IMR-90 (cell line): Measurements from ENCODE around the gene MED12L. TPM values are rescaled to one million over a fixed set of nuclear protein-coding genes. Genes with fewer than 3 reads are reported as not detected.

Experiments
- ATAC-seq: fragments of 200-7000 bp; cut with Tn5 transposase; 2 replicates; pipeline ENCODE4 v1.9.1; 2020; ENCODE audit warnings: low read depth, mild to moderate bottlenecking, moderate library complexity
- BruUV-seq: library from RNA; stranded (reverse); fragments of 400-500 nt; replicated peaks from 2 replicates; lab custom pipeline; 2021; lab: Mats Ljungman, UMichigan
- CTCF ChIA-PET: fragments of 300-600 bp; formaldehyde crosslinking; extraction: SDS; loops from one replicate; lab custom pipeline; 2021; ENCODE audit warnings: antibody characterized with exemption; lab: Yijun Ruan, JAX
- POLR2A ChIA-PET: fragments of 300-600 bp; sonication (Branson Sonifier 250); formaldehyde crosslinking; loops from one replicate; lab custom pipeline; 2022; ENCODE audit warnings: antibody characterized with exemption; ENCODE audit not compliant: unreplicated experiment; lab: Charles Lee
- DNase-seq: peaks from one replicate; pipeline ENCODE4 v3.0.0; 2013
- H2AFZ ChIP-seq: replicated peaks from 2 replicates; pipeline ENCODE3; 2013; ENCODE audit warnings: low read length, mild to moderate bottlenecking; ENCODE audit not compliant: poor library complexity
- H2AK5ac ChIP-seq: 2 replicates; pipeline ENCODE4 v1.6.1; 2013; ENCODE audit warnings: low read depth, low read length, inconsistent platforms
- H2AK9ac ChIP-seq: replicated peaks from 2 replicates; pipeline ENCODE3; 2013; ENCODE audit warnings: mild to moderate bottlenecking, low read depth, low read length, moderate library complexity; ENCODE audit not compliant: poor library complexity
- H2BK120ac ChIP-seq: 2 replicates; pipeline ENCODE4 v1.6.1; 2013; ENCODE audit warnings: low read depth, low read length, inconsistent platforms
- H2BK15ac ChIP-seq: 3 replicates; pipeline ENCODE4 v1.6.1; 2013; ENCODE audit warnings: low read depth, low read length, inconsistent platforms
- H2BK20ac ChIP-seq: 2 replicates; pipeline ENCODE4 v1.6.1; 2013; ENCODE audit warnings: low read depth, mild to moderate bottlenecking, inconsistent platforms, low read length, moderate library complexity
- H2BK5ac ChIP-seq: 2 replicates; pipeline ENCODE4 v1.6.1; 2013; ENCODE audit warnings: mild to moderate bottlenecking, low read depth, low read length, inconsistent platforms; ENCODE audit not compliant: poor library complexity, severe bottlenecking
- H3K14ac ChIP-seq: replicated peaks from 2 replicates; pipeline ENCODE4 v1.6.1; 2013; ENCODE audit warnings: low read depth, low read length, inconsistent platforms
- H3K18ac ChIP-seq: 2 replicates; pipeline ENCODE4 v1.6.1; 2013; ENCODE audit warnings: low read depth, low read length, control low read depth
- H3K23ac ChIP-seq: 2 replicates; pipeline ENCODE4 v1.6.1; 2013; ENCODE audit warnings: low read depth, low read length, inconsistent platforms
- H3K27ac ChIP-seq: 2 replicates; pipeline ENCODE4 v1.5.1; 2013; ENCODE audit warnings: mild to moderate bottlenecking, control low read depth, low read length; ENCODE audit not compliant: insufficient read depth
- H3K27me3 ChIP-seq: 2 replicates; pipeline ENCODE4 v1.6.1; 2013; ENCODE audit warnings: low read length; ENCODE audit not compliant: control insufficient read depth, insufficient read depth
- H3K36me3 ChIP-seq: 2 replicates; pipeline ENCODE4 v1.6.1; 2013; ENCODE audit warnings: low read length, mixed read lengths; ENCODE audit not compliant: control insufficient read depth, insufficient read depth
- H3K4ac ChIP-seq: 2 replicates; pipeline ENCODE4 v1.6.1; 2013; ENCODE audit warnings: low read depth, low read length, inconsistent platforms
- H3K4me1 ChIP-seq: 2 replicates; pipeline ENCODE4 v1.6.1; 2013; ENCODE audit warnings: low read length, mixed read lengths; ENCODE audit not compliant: control insufficient read depth, insufficient read depth
- H3K4me2 ChIP-seq: 2 replicates; pipeline ENCODE4 v1.6.1; 2013; ENCODE audit warnings: low read depth, mild to moderate bottlenecking, control low read depth, low read length, moderate library complexity
- H3K4me3 ChIP-seq: 2 replicates; pipeline ENCODE4 v1.5.1; 2013; ENCODE audit warnings: low read depth, mild to moderate bottlenecking, control low read depth, low read length, moderate library complexity; ENCODE audit not compliant: insufficient read depth
- H3K56ac ChIP-seq: 2 replicates; pipeline ENCODE4 v1.6.1; 2013; ENCODE audit warnings: low read length, inconsistent platforms; ENCODE audit not compliant: insufficient read depth; ENCODE audit errors: extremely low read depth
- H3K79me1 ChIP-seq, 2 experiments: 2 replicates each; pipeline ENCODE4 v1.6.1; 2013; ENCODE audit warnings: low read length in 2 of 2, inconsistent platforms in 1 of 2, low read depth in 1 of 2
- H3K9ac ChIP-seq: 2 replicates; pipeline ENCODE4 v1.6.1; 2013; ENCODE audit warnings: low read depth, low read length, control low read depth
- H3K9me1 ChIP-seq: 2 replicates; pipeline ENCODE4 v1.6.1; 2013; ENCODE audit warnings: low read length, inconsistent platforms; ENCODE audit not compliant: insufficient read depth
- H3K9me3 ChIP-seq: 2 replicates; pipeline ENCODE4 v1.6.1; 2013; ENCODE audit warnings: low read length; ENCODE audit not compliant: control insufficient read depth, insufficient read depth
- H4K20me1 ChIP-seq: 2 replicates; pipeline ENCODE4 v1.6.1; 2013; ENCODE audit warnings: low read length, inconsistent platforms; ENCODE audit not compliant: insufficient read depth
- H4K5ac ChIP-seq: 2 replicates; pipeline ENCODE4 v1.6.1; 2013; ENCODE audit warnings: mild to moderate bottlenecking, low read depth, low read length, control low read depth
- H4K8ac ChIP-seq, 2 experiments: 2 replicates each; pipeline ENCODE4 v1.6.1; 2013; ENCODE audit warnings: low read depth in 2 of 2, low read length in 2 of 2, control low read depth in 1 of 2, inconsistent platforms in 1 of 2
- H4K91ac ChIP-seq: 2 replicates; pipeline ENCODE4 v1.6.1; 2013; ENCODE audit warnings: low read depth, low read length, inconsistent platforms; ENCODE audit not compliant: insufficient read depth
- BHLHE40 ChIP-seq: fragments of 150-350 bp; IDR thresholded peaks from 2 replicates; pipeline ENCODE4 v1.6.1; 2016; ENCODE audit warnings: mild to moderate bottlenecking, low read depth, low read length
- MAZ ChIP-seq: IDR thresholded peaks from 2 replicates; pipeline ENCODE4 v1.6.1; 2012; ENCODE audit warnings: low read depth, mild to moderate bottlenecking, low read length, improper control_type of control experiment, moderate library complexity, borderline replicate concordance
- SMC3 ChIP-seq: fragments of 150-350 bp; IDR thresholded peaks from 2 replicates; pipeline ENCODE4 v1.6.1; 2016; ENCODE audit warnings: low read depth, mild to moderate bottlenecking, antibody characterized with exemption, low read length, moderate library complexity
- WGBS, 2 experiments: methylation state at CpG; one replicate each; pipeline versions ENCODE4 v1.1.5 to v1.1.7; 2013; ENCODE audit warnings: missing lambda C conversion rate in 2 of 2; ENCODE audit not compliant: insufficient read length in 1 of 2; ENCODE audit errors: extremely low coverage in 2 of 2; 5-methylcytosine and 5-hydroxymethylcytosine counted together
- dilution Hi-C: fragments of 300-500 bp; cut with HindIII; formaldehyde crosslinking; loops from one replicate; pipeline ENCODE4 v1.14.3; 2018; ENCODE audit warnings: low sequenced_read_pairs; ENCODE audit not compliant: unreplicated experiment
- in situ Hi-C: fragments of 300-500 bp; cut with MboI; formaldehyde crosslinking; loops from 3 replicates; pipeline ENCODE4 v1.14.3; 2019; ENCODE audit warnings: low sequenced_read_pairs, inconsistent platforms, mixed read lengths
- intact Hi-C: fragments of 100-400 bp; cut with micrococcal nuclease; formaldehyde crosslinking; loops from 2 replicates; pipeline ENCODE4 v1.10.0; 2022
- polyA plus RNA-seq, 3 experiments: library from polyadenylated mRNA; depleted of rRNA; stranded (reverse); fragments of >200 nt; gene quantifications; 2 replicates each; pipeline ENCODE4 v1.2.3, GENCODE V29; 2012; ENCODE audit warnings: low replicate concordance in 1 of 3
- total RNA-seq: library from RNA; depleted of rRNA; stranded (reverse); fragments of >200 nt; gene quantifications from 2 replicates; pipeline ENCODE4 v1.2.3, GENCODE V29; 2012

The MED12L gene
- total and polyA plus RNA-seq, 2 of the 4 experiments (the other 2 are of a cell fraction) = 0.05 to 0.18 TPM

DNA sequence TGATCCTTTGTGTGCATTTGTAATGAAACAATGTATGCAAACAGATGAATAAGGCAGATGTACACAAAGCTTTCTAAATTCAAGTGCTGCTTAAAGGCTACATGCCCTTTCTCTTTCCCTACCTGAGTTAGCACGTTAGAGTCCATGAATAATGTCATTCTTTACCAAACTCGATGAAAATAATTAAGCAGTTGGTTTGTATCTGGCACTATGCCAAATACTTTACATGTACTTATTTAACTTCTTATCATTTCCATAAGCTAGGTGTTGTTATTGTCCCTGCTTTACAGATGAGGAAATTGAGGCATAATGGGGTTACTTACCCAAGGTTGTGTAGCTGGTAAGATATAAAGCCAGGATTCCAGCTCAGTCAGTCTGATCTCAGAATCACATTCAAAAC is 115.1 kb downstream of the MED12L start:
- no TSS peak for BruUV-seq
- TF ChIP-seq BHLHE40 (no peak), SMC3 (no peak), MAZ (no peak)
- ChIA-PET CTCF (interaction anchor here (0.6 to 1.6 kb wide), 4 partner anchors 9 to 32 kb away, joined by 3 to 6 read pairs (median 4); no protein-coding TSS in a partner anchor), POLR2A (no interaction called here)
- dilution Hi-C loops (no loop called here), in situ Hi-C loops (no loop called here), intact Hi-C loops (no loop called here)
- H4K5ac ChIP-seq = no peak overlapping the region
- H3K18ac ChIP-seq = no peak overlapping the region
- no peaks in the 10 kb centered on the region for H3K36me3 ChIP-seq
- no peak overlapping the region for H3K56ac ChIP-seq
- peaks cover 3% of the 10 kb centered on the region; the same call in 1 of the 2 replicates for H3K9me1 ChIP-seq
- no peak overlapping the region for H3K4me2 ChIP-seq
- no peak overlapping the region for H2AK5ac ChIP-seq
- no peak overlapping the region for H3K23ac ChIP-seq
- no peak overlapping the region for H4K8ac ChIP-seq
- H3K4me3 ChIP-seq = no peak overlapping the region
- WGBS, 2 experiments = no CpG with 5 or more reads among the region's 2 CpGs
- no peak overlapping the region for H3K14ac ChIP-seq
- no peak for ATAC-seq
- H2BK5ac ChIP-seq = no peak overlapping the region
- H3K27me3 ChIP-seq = no peaks in the 10 kb centered on the region
- no peak overlapping the region for H2BK120ac ChIP-seq
- H4K91ac ChIP-seq = no peak overlapping the region
- H4K20me1 ChIP-seq = no peaks in the 10 kb centered on the region
- no peak overlapping the region for H3K4ac ChIP-seq
- no peak overlapping the region for H3K27ac ChIP-seq
- H2AK9ac ChIP-seq = no peak overlapping the region
- H3K9ac ChIP-seq = no peak overlapping the region
- no peak for DNase-seq
- H2BK15ac ChIP-seq = no peak overlapping the region
- H3K4me1 ChIP-seq = peaks cover 2% of the 10 kb centered on the region; the same call in 1 of the 2 replicates
- no peak overlapping the region for H2BK20ac ChIP-seq
- H3K79me1 ChIP-seq = no peaks in the 10 kb centered on the region
- no peaks in the 10 kb centered on the region for H3K9me3 ChIP-seq
- no peak overlapping the region for H2AFZ ChIP-seq
